ENCODE data around the gene ARIH2. TPM values are rescaled to one million over a fixed set of nuclear protein-coding genes. Genes with fewer than 3 reads are reported as not detected.

ARIH2 gene
- polyA plus RNA-seq, 1 donor (not counting 4 experiments of a cell fraction or from before 2014, with no cell fraction given) = 66.7 TPM

GRCh38 chr3:48979451-48979850 lies 60.8 kb downstream of the ARIH2 start:
- Histone ChIP-seq H3K4me1 (ENCODE audit: control insufficient read depth, extremely low read depth, insufficient read depth, low read length) (no peaks in the 10 kb centered on the region), H3K27ac (ENCODE audit: control insufficient read depth, insufficient read depth, low read length) (no peak overlapping the region), H2AFZ (ENCODE audit: control insufficient read depth, low read length) (no peak overlapping the region), H3K36me3 (ENCODE audit: control insufficient read depth in 2 of 2, extremely low read depth in 1 of 2, insufficient read depth in 2 of 2, low read length in 2 of 2) (peaks cover 52 to 66% of the 10 kb centered on the region in 2 experiments), H3K4me2 (ENCODE audit: control insufficient read depth, extremely low read depth, insufficient read depth, low read depth, low read length) (no peak overlapping the region), H4K20me1 (ENCODE audit: control insufficient read depth, extremely low read depth, insufficient read depth, low read length) (no peaks in the 10 kb centered on the region), H3K4me3 (ENCODE audit: control insufficient read depth in 2 of 3, extremely low read depth in 1 of 3, insufficient read depth in 2 of 3, low read depth in 1 of 3, low read length in 3 of 3) (no peak overlapping the region), H3K9me3 (ENCODE audit: control insufficient read depth, low read depth, low read length) (no peaks in the 10 kb centered on the region), H3K79me2 (ENCODE audit: control insufficient read depth, insufficient read depth, low read length) (no peaks in the 10 kb centered on the region), H3K27me3 (ENCODE audit: control insufficient read depth, extremely low read depth, insufficient read depth, low read length) (no peaks in the 10 kb centered on the region), H3K9ac (ENCODE audit: control insufficient read depth, extremely low read depth, insufficient read depth, low read length) (no peak overlapping the region), H3K9me1 (ENCODE audit: control insufficient read depth, extremely low read depth, insufficient read depth, low read length) (no peaks in the 10 kb centered on the region)
- DNase-seq (ENCODE audit: low read depth, low spot score) (no peak), FAIRE-seq (no peak)
- no peak for TF ChIP-seq CTCF (optimal IDR thresholded peaks at IDR 0.05 in 1 of 3, IDR thresholded peaks at IDR 0.05 in 1 of 3, conservative IDR thresholded peaks at IDR 0.05 in 1 of 3; ENCODE audit: extremely low read depth in 1 of 3, insufficient read depth in 2 of 3, low read length in 3 of 3)
- no peak for TF ChIP-seq EZH2 (IDR thresholded peaks at IDR 0.05; ENCODE audit: low read length)
- dilution Hi-C loops (cut with MboI; ENCODE audit: extremely low pct_ligation_motif_present, low sequenced_read_pairs) = no loop called here

- TF ChIP-seq EZH2 (IDR thresholded peaks at IDR 0.05; ENCODE audit: low read length) = no peak
- H3K4me1 ChIP-seq (ENCODE audit: control insufficient read depth, extremely low read depth, insufficient read depth, low read length) = no peaks in the 10 kb centered on the region
- H2AFZ ChIP-seq (ENCODE audit: control insufficient read depth, low read length) = no peak overlapping the region
- dilution Hi-C loops (cut with MboI; ENCODE audit: extremely low pct_ligation_motif_present, low sequenced_read_pairs) = no loop called here
- H3K4me2 ChIP-seq (ENCODE audit: control insufficient read depth, extremely low read depth, insufficient read depth, low read depth, low read length) = no peak overlapping the region
- peaks cover 48 to 62% of the 10 kb centered on the region in 2 experiments for H3K36me3 ChIP-seq (ENCODE audit: control insufficient read depth in 2 of 2, extremely low read depth in 1 of 2, insufficient read depth in 2 of 2, low read length in 2 of 2)
- H3K9me3 ChIP-seq (ENCODE audit: control insufficient read depth, low read depth, low read length) = no peaks in the 10 kb centered on the region
- no peak overlapping the region for H3K4me3 ChIP-seq (ENCODE audit: control insufficient read depth in 2 of 3, extremely low read depth in 1 of 3, insufficient read depth in 2 of 3, low read depth in 1 of 3, low read length in 3 of 3)
- no peak for FAIRE-seq
- H3K79me2 ChIP-seq (ENCODE audit: control insufficient read depth, insufficient read depth, low read length) = no peaks in the 10 kb centered on the region
- no peaks in the 10 kb centered on the region for H4K20me1 ChIP-seq (ENCODE audit: control insufficient read depth, extremely low read depth, insufficient read depth, low read length)
- H3K27ac ChIP-seq (ENCODE audit: control insufficient read depth, insufficient read depth, low read length) = no peak overlapping the region
- H3K9ac ChIP-seq (ENCODE audit: control insufficient read depth, extremely low read depth, insufficient read depth, low read length) = no peak overlapping the region
- no peaks in the 10 kb centered on the region for H3K27me3 ChIP-seq (ENCODE audit: control insufficient read depth, extremely low read depth, insufficient read depth, low read length)
- no peak for DNase-seq (ENCODE audit: low read depth, low spot score)
- no peaks in the 10 kb centered on the region for H3K9me1 ChIP-seq (ENCODE audit: control insufficient read depth, extremely low read depth, insufficient read depth, low read length)
These were observed 61.7 kb downstream of the ARIH2 start for GRCh38 chr3:48980295-48980694.

- H3K9me3 ChIP-seq (ENCODE audit: control insufficient read depth, low read depth, low read length) = no peaks in the 10 kb centered on the region
- no peaks in the 10 kb centered on the region for H3K9me1 ChIP-seq (ENCODE audit: control insufficient read depth, extremely low read depth, insufficient read depth, low read length)
- H3K4me3 ChIP-seq (ENCODE audit: control insufficient read depth in 2 of 3, extremely low read depth in 1 of 3, insufficient read depth in 2 of 3, low read depth in 1 of 3, low read length in 3 of 3) = no peak overlapping the region
- no peak for FAIRE-seq
- no peaks in the 10 kb centered on the region for H4K20me1 ChIP-seq (ENCODE audit: control insufficient read depth, extremely low read depth, insufficient read depth, low read length)
- H3K9ac ChIP-seq (ENCODE audit: control insufficient read depth, extremely low read depth, insufficient read depth, low read length) = no peak overlapping the region
- TF ChIP-seq EZH2 (IDR thresholded peaks at IDR 0.05; ENCODE audit: low read length) = no peak
- no peak for TF ChIP-seq CTCF (optimal IDR thresholded peaks at IDR 0.05 in 1 of 3, IDR thresholded peaks at IDR 0.05 in 1 of 3, conservative IDR thresholded peaks at IDR 0.05 in 1 of 3; ENCODE audit: extremely low read depth in 1 of 3, insufficient read depth in 2 of 3, low read length in 3 of 3)
- H3K27ac ChIP-seq (ENCODE audit: control insufficient read depth, insufficient read depth, low read length) = no peak overlapping the region
- no peaks in the 10 kb centered on the region for H3K79me2 ChIP-seq (ENCODE audit: control insufficient read depth, insufficient read depth, low read length)
- no peaks in the 10 kb centered on the region for H3K4me1 ChIP-seq (ENCODE audit: control insufficient read depth, extremely low read depth, insufficient read depth, low read length)
- H3K36me3 ChIP-seq (ENCODE audit: control insufficient read depth in 2 of 2, extremely low read depth in 1 of 2, insufficient read depth in 2 of 2, low read length in 2 of 2) = peaks cover 45 to 57% of the 10 kb centered on the region in 2 experiments
- no peaks in the 10 kb centered on the region for H3K27me3 ChIP-seq (ENCODE audit: control insufficient read depth, extremely low read depth, insufficient read depth, low read length)
- dilution Hi-C loops (cut with MboI; ENCODE audit: extremely low pct_ligation_motif_present, low sequenced_read_pairs) = no loop called here
- DNase-seq (ENCODE audit: low read depth, low spot score) = no peak
- no peak overlapping the region for H2AFZ ChIP-seq (ENCODE audit: control insufficient read depth, low read length)
- H3K4me2 ChIP-seq (ENCODE audit: control insufficient read depth, extremely low read depth, insufficient read depth, low read depth, low read length) = no peak overlapping the region
These were observed 63.4 kb downstream of the ARIH2 start for GRCh38 chr3:48982016-48982415.

Data from keratinocyte (primary cell).